ENCODE results near the gene PIPOX. TPM values are rescaled to one million over a fixed set of nuclear protein-coding genes. Genes with fewer than 3 reads are reported as not detected.

PIPOX gene
- total RNA-seq, 4 donors from 2014 or later = 0.98 to 4.3 (median 1.5) TPM

GRCh38 chr17:29042026-29042678 lies 789 bp upstream of the PIPOX start:
- TF ChIP-seq CTCF (IDR thresholded peaks at IDR 0.05; ENCODE audit: low read depth) = no peak

- TF ChIP-seq CTCF (IDR thresholded peaks at IDR 0.05; ENCODE audit: low read depth) = no peak
Measured at GRCh38 chr17:29043539-29044145, 701 bp downstream of the PIPOX start.

GRCh38 chr17:29045026-29045425 lies 2.1 kb downstream of the PIPOX start:
- TF ChIP-seq CTCF (IDR thresholded peaks at IDR 0.05; ENCODE audit: low read depth) = no peak

- TF ChIP-seq CTCF (IDR thresholded peaks at IDR 0.05; ENCODE audit: low read depth) = no peak
Measured at GRCh38 chr17:29045734-29046472, 3.0 kb downstream of the PIPOX start.

- no peak for TF ChIP-seq CTCF (IDR thresholded peaks at IDR 0.05; ENCODE audit: low read depth)
Measured at GRCh38 chr17:29046473-29046839, 3.5 kb downstream of the PIPOX start.

GRCh38 chr17:29048440-29049368 lies 5.8 kb downstream of the PIPOX start:
- no peak for TF ChIP-seq CTCF (IDR thresholded peaks at IDR 0.05; ENCODE audit: low read depth)
